IMR-90 (cell line): Measurements from ENCODE around the gene MLLT3. TPM values are rescaled to one million over a fixed set of nuclear protein-coding genes. Genes with fewer than 3 reads are reported as not detected.

Experiments
- ATAC-seq: fragments of 200-7000 bp; cut with Tn5 transposase; 2 replicates; pipeline ENCODE4 v1.9.1; 2020; ENCODE audit warnings: low read depth, mild to moderate bottlenecking, moderate library complexity
- BruUV-seq: library from RNA; stranded (reverse); fragments of 400-500 nt; replicated peaks from 2 replicates; lab custom pipeline; 2021; lab: Mats Ljungman, UMichigan
- CTCF ChIA-PET: fragments of 300-600 bp; formaldehyde crosslinking; extraction: SDS; loops from one replicate; lab custom pipeline; 2021; ENCODE audit warnings: antibody characterized with exemption; lab: Yijun Ruan, JAX
- POLR2A ChIA-PET: fragments of 300-600 bp; sonication (Branson Sonifier 250); formaldehyde crosslinking; loops from one replicate; lab custom pipeline; 2022; ENCODE audit warnings: antibody characterized with exemption; ENCODE audit not compliant: unreplicated experiment; lab: Charles Lee
- DNase-seq: peaks from one replicate; pipeline ENCODE4 v3.0.0; 2013
- H2AFZ ChIP-seq: replicated peaks from 2 replicates; pipeline ENCODE3; 2013; ENCODE audit warnings: low read length, mild to moderate bottlenecking; ENCODE audit not compliant: poor library complexity
- H2AK5ac ChIP-seq: 2 replicates; pipeline ENCODE4 v1.6.1; 2013; ENCODE audit warnings: low read depth, low read length, inconsistent platforms
- H2AK9ac ChIP-seq: replicated peaks from 2 replicates; pipeline ENCODE3; 2013; ENCODE audit warnings: mild to moderate bottlenecking, low read depth, low read length, moderate library complexity; ENCODE audit not compliant: poor library complexity
- H2BK120ac ChIP-seq: 2 replicates; pipeline ENCODE4 v1.6.1; 2013; ENCODE audit warnings: low read depth, low read length, inconsistent platforms
- H2BK15ac ChIP-seq: 3 replicates; pipeline ENCODE4 v1.6.1; 2013; ENCODE audit warnings: low read depth, low read length, inconsistent platforms
- H2BK20ac ChIP-seq: 2 replicates; pipeline ENCODE4 v1.6.1; 2013; ENCODE audit warnings: low read depth, mild to moderate bottlenecking, inconsistent platforms, low read length, moderate library complexity
- H2BK5ac ChIP-seq: 2 replicates; pipeline ENCODE4 v1.6.1; 2013; ENCODE audit warnings: mild to moderate bottlenecking, low read depth, low read length, inconsistent platforms; ENCODE audit not compliant: poor library complexity, severe bottlenecking
- H3K14ac ChIP-seq: replicated peaks from 2 replicates; pipeline ENCODE4 v1.6.1; 2013; ENCODE audit warnings: low read depth, low read length, inconsistent platforms
- H3K18ac ChIP-seq: 2 replicates; pipeline ENCODE4 v1.6.1; 2013; ENCODE audit warnings: low read depth, low read length, control low read depth
- H3K23ac ChIP-seq: 2 replicates; pipeline ENCODE4 v1.6.1; 2013; ENCODE audit warnings: low read depth, low read length, inconsistent platforms
- H3K27ac ChIP-seq: 2 replicates; pipeline ENCODE4 v1.5.1; 2013; ENCODE audit warnings: mild to moderate bottlenecking, control low read depth, low read length; ENCODE audit not compliant: insufficient read depth
- H3K27me3 ChIP-seq: 2 replicates; pipeline ENCODE4 v1.6.1; 2013; ENCODE audit warnings: low read length; ENCODE audit not compliant: control insufficient read depth, insufficient read depth
- H3K36me3 ChIP-seq: 2 replicates; pipeline ENCODE4 v1.6.1; 2013; ENCODE audit warnings: low read length, mixed read lengths; ENCODE audit not compliant: control insufficient read depth, insufficient read depth
- H3K4ac ChIP-seq: 2 replicates; pipeline ENCODE4 v1.6.1; 2013; ENCODE audit warnings: low read depth, low read length, inconsistent platforms
- H3K4me1 ChIP-seq: 2 replicates; pipeline ENCODE4 v1.6.1; 2013; ENCODE audit warnings: low read length, mixed read lengths; ENCODE audit not compliant: control insufficient read depth, insufficient read depth
- H3K4me2 ChIP-seq: 2 replicates; pipeline ENCODE4 v1.6.1; 2013; ENCODE audit warnings: low read depth, mild to moderate bottlenecking, control low read depth, low read length, moderate library complexity
- H3K4me3 ChIP-seq: 2 replicates; pipeline ENCODE4 v1.5.1; 2013; ENCODE audit warnings: low read depth, mild to moderate bottlenecking, control low read depth, low read length, moderate library complexity; ENCODE audit not compliant: insufficient read depth
- H3K56ac ChIP-seq: 2 replicates; pipeline ENCODE4 v1.6.1; 2013; ENCODE audit warnings: low read length, inconsistent platforms; ENCODE audit not compliant: insufficient read depth; ENCODE audit errors: extremely low read depth
- H3K79me1 ChIP-seq, 2 experiments: 2 replicates each; pipeline ENCODE4 v1.6.1; 2013; ENCODE audit warnings: low read length in 2 of 2, inconsistent platforms in 1 of 2, low read depth in 1 of 2
- H3K9ac ChIP-seq: 2 replicates; pipeline ENCODE4 v1.6.1; 2013; ENCODE audit warnings: low read depth, low read length, control low read depth
- H3K9me1 ChIP-seq: 2 replicates; pipeline ENCODE4 v1.6.1; 2013; ENCODE audit warnings: low read length, inconsistent platforms; ENCODE audit not compliant: insufficient read depth
- H3K9me3 ChIP-seq: 2 replicates; pipeline ENCODE4 v1.6.1; 2013; ENCODE audit warnings: low read length; ENCODE audit not compliant: control insufficient read depth, insufficient read depth
- H4K20me1 ChIP-seq: 2 replicates; pipeline ENCODE4 v1.6.1; 2013; ENCODE audit warnings: low read length, inconsistent platforms; ENCODE audit not compliant: insufficient read depth
- H4K5ac ChIP-seq: 2 replicates; pipeline ENCODE4 v1.6.1; 2013; ENCODE audit warnings: mild to moderate bottlenecking, low read depth, low read length, control low read depth
- H4K8ac ChIP-seq, 2 experiments: 2 replicates each; pipeline ENCODE4 v1.6.1; 2013; ENCODE audit warnings: low read depth in 2 of 2, low read length in 2 of 2, control low read depth in 1 of 2, inconsistent platforms in 1 of 2
- H4K91ac ChIP-seq: 2 replicates; pipeline ENCODE4 v1.6.1; 2013; ENCODE audit warnings: low read depth, low read length, inconsistent platforms; ENCODE audit not compliant: insufficient read depth
- CEBPB ChIP-seq: IDR thresholded peaks from 2 replicates; pipeline ENCODE4 v1.6.1; 2012; ENCODE audit warnings: low read depth, low read length, improper control_type of control experiment
- FOS ChIP-seq: fragments of 150-350 bp; IDR thresholded peaks from 2 replicates; pipeline ENCODE4 v1.6.1; 2016; ENCODE audit warnings: low read depth, low read length
- MAFK ChIP-seq: IDR thresholded peaks from 2 replicates; pipeline ENCODE4 v1.6.1; 2012; ENCODE audit warnings: low read depth, low read length, improper control_type of control experiment
- MAZ ChIP-seq: IDR thresholded peaks from 2 replicates; pipeline ENCODE4 v1.6.1; 2012; ENCODE audit warnings: low read depth, mild to moderate bottlenecking, low read length, improper control_type of control experiment, moderate library complexity, borderline replicate concordance
- MXI1 ChIP-seq: IDR thresholded peaks from 2 replicates; pipeline ENCODE4 v1.6.1; 2012; ENCODE audit warnings: low read depth, mild to moderate bottlenecking, low read length, moderate library complexity, borderline replicate concordance
- NFE2L2 ChIP-seq: fragments of 150-350 bp; IDR thresholded peaks from 2 replicates; pipeline ENCODE4 v1.6.1; 2016; ENCODE audit warnings: low read depth, mild to moderate bottlenecking, low read length
- RAD21 ChIP-seq: IDR thresholded peaks from 2 replicates; pipeline ENCODE4 v1.6.1; 2012; ENCODE audit warnings: low read length, improper control_type of control experiment
- WGBS, 2 experiments: methylation state at CpG; one replicate each; pipeline versions ENCODE4 v1.1.5 to v1.1.7; 2013; ENCODE audit warnings: missing lambda C conversion rate in 2 of 2; ENCODE audit not compliant: insufficient read length in 1 of 2; ENCODE audit errors: extremely low coverage in 2 of 2; 5-methylcytosine and 5-hydroxymethylcytosine counted together
- dilution Hi-C: fragments of 300-500 bp; cut with HindIII; formaldehyde crosslinking; loops from one replicate; pipeline ENCODE4 v1.14.3; 2018; ENCODE audit warnings: low sequenced_read_pairs; ENCODE audit not compliant: unreplicated experiment
- in situ Hi-C: fragments of 300-500 bp; cut with MboI; formaldehyde crosslinking; loops from 3 replicates; pipeline ENCODE4 v1.14.3; 2019; ENCODE audit warnings: low sequenced_read_pairs, inconsistent platforms, mixed read lengths
- intact Hi-C: fragments of 100-400 bp; cut with micrococcal nuclease; formaldehyde crosslinking; loops from 2 replicates; pipeline ENCODE4 v1.10.0; 2022
- polyA plus RNA-seq, 3 experiments: library from polyadenylated mRNA; depleted of rRNA; stranded (reverse); fragments of >200 nt; gene quantifications; 2 replicates each; pipeline ENCODE4 v1.2.3, GENCODE V29; 2012; ENCODE audit warnings: low replicate concordance in 1 of 3
- total RNA-seq: library from RNA; depleted of rRNA; stranded (reverse); fragments of >200 nt; gene quantifications from 2 replicates; pipeline ENCODE4 v1.2.3, GENCODE V29; 2012
- TF ChIP-seq, protein P1 (sequence below): fragments of 150-350 bp; IDR thresholded peaks from 2 replicates; pipeline ENCODE4 v1.6.1; 2017; ENCODE audit warnings: mild to moderate bottlenecking, antibody characterized with exemption, low read length, low read depth
- TF ChIP-seq, protein P2 (sequence below): conservative IDR thresholded peaks from 2 replicates; pipeline ENCODE4 v1.5.1; 2012; ENCODE audit warnings: mild to moderate bottlenecking, low read depth, low read length, improper control_type of control experiment

The MLLT3 gene
- total and polyA plus RNA-seq, 2 of the 4 experiments (the other 2 are of a cell fraction): 10.4 to 21.1 TPM

DNA sequence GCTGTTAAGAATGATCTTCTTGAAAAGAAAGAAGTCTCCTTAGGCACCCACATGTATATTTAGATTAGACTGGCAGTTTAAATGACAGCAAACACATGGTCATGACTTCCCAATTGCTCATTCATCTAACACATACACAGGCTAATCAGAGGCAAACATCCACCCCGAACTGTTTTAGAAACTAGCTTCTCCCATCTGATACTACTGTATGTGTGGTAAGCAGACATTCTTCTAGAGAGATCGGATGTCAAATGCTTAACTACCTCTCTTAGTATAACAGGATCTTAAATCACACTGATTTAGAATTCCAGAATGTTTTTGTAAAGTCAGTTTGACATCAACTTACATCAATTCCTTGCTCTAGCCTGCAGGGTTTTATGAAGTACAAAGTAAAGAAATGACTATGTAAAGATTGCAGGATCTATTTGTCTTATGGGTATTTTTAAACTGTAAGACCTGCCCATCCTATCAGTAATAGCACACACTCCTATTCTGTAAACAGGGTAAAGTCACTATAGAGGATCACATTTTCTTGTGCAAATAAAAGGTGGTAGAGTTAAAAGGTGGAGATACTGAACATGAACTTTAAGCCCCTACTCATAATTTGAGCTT, 239.7 kb downstream of the MLLT3 start:
- no peak overlapping the region for H3K14ac ChIP-seq
- BruUV-seq: no TSS peak
- no peaks in the 10 kb centered on the region for H3K36me3 ChIP-seq
- no peak overlapping the region for H4K91ac ChIP-seq
- H4K8ac ChIP-seq: no peak overlapping the region
- H3K4me3 ChIP-seq: no peak overlapping the region
- peak overlapping the region; percentile 78; the same call in 1 of the 2 replicates for H3K4me2 ChIP-seq
- H4K20me1 ChIP-seq: no peaks in the 10 kb centered on the region
- no peaks in the 10 kb centered on the region for H3K9me1 ChIP-seq
- H2BK5ac ChIP-seq: no peak overlapping the region
- DNase-seq: peak; percentile 78
- ChIA-PET POLR2A (no interaction called here), CTCF (interaction anchor here (1.5 kb wide), 1 partner anchor 559 kb away, joined by 3 read pairs; no protein-coding TSS in a partner anchor)
- no peak overlapping the region for H3K4ac ChIP-seq
- H3K27ac ChIP-seq: no peak overlapping the region
- H3K9ac ChIP-seq: no peak overlapping the region
- dilution Hi-C loops: no loop called here
- H3K56ac ChIP-seq: no peak overlapping the region
- H3K23ac ChIP-seq: no peak overlapping the region
- no peak overlapping the region for H2BK20ac ChIP-seq
- peak; percentile 98 for ATAC-seq
- H3K79me1 ChIP-seq: no peaks in the 10 kb centered on the region; a peak in 1 of 4 replicates
- H2BK15ac ChIP-seq: no peak overlapping the region
- no peak overlapping the region for H2BK120ac ChIP-seq
- no peak overlapping the region for H2AK9ac ChIP-seq
- H3K9me3 ChIP-seq: no peaks in the 10 kb centered on the region
- no peak overlapping the region for H4K5ac ChIP-seq
- no CpG with 5 or more reads among the region's 2 CpGs for WGBS, 2 experiments
- no peak overlapping the region for H2AK5ac ChIP-seq
- H3K27me3 ChIP-seq: no peaks in the 10 kb centered on the region
- peaks cover 7% of the 10 kb centered on the region for H3K4me1 ChIP-seq
- no peak overlapping the region for H2AFZ ChIP-seq
- in situ Hi-C loops: no loop called here
- intact Hi-C loops: no loop called here
- TF ChIP-seq RAD21: no peak
- no peak for TF ChIP-seq NFE2L2
- TF ChIP-seq, protein P1, sequence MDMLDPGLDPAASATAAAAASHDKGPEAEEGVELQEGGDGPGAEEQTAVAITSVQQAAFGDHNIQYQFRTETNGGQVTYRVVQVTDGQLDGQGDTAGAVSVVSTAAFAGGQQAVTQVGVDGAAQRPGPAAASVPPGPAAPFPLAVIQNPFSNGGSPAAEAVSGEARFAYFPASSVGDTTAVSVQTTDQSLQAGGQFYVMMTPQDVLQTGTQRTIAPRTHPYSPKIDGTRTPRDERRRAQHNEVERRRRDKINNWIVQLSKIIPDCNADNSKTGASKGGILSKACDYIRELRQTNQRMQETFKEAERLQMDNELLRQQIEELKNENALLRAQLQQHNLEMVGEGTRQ: no peak
- no peak for TF ChIP-seq MAZ
- no peak for TF ChIP-seq MAFK
- no peak for TF ChIP-seq FOS
- TF ChIP-seq CEBPB: no peak
- TF ChIP-seq, protein P2, sequence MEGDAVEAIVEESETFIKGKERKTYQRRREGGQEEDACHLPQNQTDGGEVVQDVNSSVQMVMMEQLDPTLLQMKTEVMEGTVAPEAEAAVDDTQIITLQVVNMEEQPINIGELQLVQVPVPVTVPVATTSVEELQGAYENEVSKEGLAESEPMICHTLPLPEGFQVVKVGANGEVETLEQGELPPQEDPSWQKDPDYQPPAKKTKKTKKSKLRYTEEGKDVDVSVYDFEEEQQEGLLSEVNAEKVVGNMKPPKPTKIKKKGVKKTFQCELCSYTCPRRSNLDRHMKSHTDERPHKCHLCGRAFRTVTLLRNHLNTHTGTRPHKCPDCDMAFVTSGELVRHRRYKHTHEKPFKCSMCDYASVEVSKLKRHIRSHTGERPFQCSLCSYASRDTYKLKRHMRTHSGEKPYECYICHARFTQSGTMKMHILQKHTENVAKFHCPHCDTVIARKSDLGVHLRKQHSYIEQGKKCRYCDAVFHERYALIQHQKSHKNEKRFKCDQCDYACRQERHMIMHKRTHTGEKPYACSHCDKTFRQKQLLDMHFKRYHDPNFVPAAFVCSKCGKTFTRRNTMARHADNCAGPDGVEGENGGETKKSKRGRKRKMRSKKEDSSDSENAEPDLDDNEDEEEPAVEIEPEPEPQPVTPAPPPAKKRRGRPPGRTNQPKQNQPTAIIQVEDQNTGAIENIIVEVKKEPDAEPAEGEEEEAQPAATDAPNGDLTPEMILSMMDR: no peak
- TF ChIP-seq MXI1: no peak
- H3K18ac ChIP-seq: no peak overlapping the region
